A673 (cell line): ENCODE measurements around the gene GALNT10. TPM values are rescaled to one million over a fixed set of nuclear protein-coding genes. Genes with fewer than 3 reads are reported as not detected.

Source experiments
- BruUV-seq: library from RNA; stranded (reverse); fragments of 400-500 nt; replicated peaks from 2 replicates; lab custom pipeline; 2021; lab: Mats Ljungman, UMichigan
- CTCF ChIA-PET: fragments of 300-600 bp; sonication (Branson Sonifier 250); formaldehyde crosslinking; loops from one replicate; lab custom pipeline; 2022; ENCODE audit warnings: antibody characterized with exemption; lab: Charles Lee
- POLR2A ChIA-PET: fragments of 300-600 bp; sonication (Branson Sonifier 250); formaldehyde crosslinking; loops from one replicate; lab custom pipeline; 2022; ENCODE audit warnings: antibody characterized with exemption; ENCODE audit not compliant: low non-redundant PET; lab: Charles Lee
- DNase-seq: peaks from one replicate; pipeline ENCODE4 v3.0.0-alpha.2; 2015; ENCODE audit warnings: low spot score
- H3K27ac ChIP-seq: fragments of 200-600 bp; sonication (generic); 2 replicates; pipeline ENCODE4 v1.5.1; 2016; ENCODE audit warnings: mixed run types, low read depth, mild to moderate bottlenecking, mixed read lengths, antibody characterized with exemption, low read length; ENCODE audit not compliant: poor library complexity, severe bottlenecking
- H3K27me3 ChIP-seq: fragments of 200-600 bp; sonication (generic); replicated peaks from 2 replicates; pipeline ENCODE4 v1.6.1; 2017; ENCODE audit warnings: mixed run types, low read depth, mild to moderate bottlenecking, mixed read lengths, antibody characterized with exemption, low read length; ENCODE audit not compliant: insufficient read depth, poor library complexity
- H3K36me3 ChIP-seq: fragments of 200-600 bp; sonication (generic); 2 replicates; pipeline ENCODE4 v1.6.1; 2016; ENCODE audit warnings: mixed run types, mild to moderate bottlenecking, mixed read lengths, antibody characterized with exemption, low read length; ENCODE audit not compliant: insufficient read depth, poor library complexity, severe bottlenecking
- H3K4me1 ChIP-seq: fragments of 200-600 bp; sonication (generic); 2 replicates; pipeline ENCODE4 v1.6.1; 2017; ENCODE audit warnings: mixed run types, mild to moderate bottlenecking, mixed read lengths, antibody characterized with exemption, low read length; ENCODE audit not compliant: insufficient read depth, poor library complexity, severe bottlenecking
- H3K4me3 ChIP-seq: fragments of 200-600 bp; sonication (generic); 2 replicates; pipeline ENCODE4 v1.5.1; 2016; ENCODE audit warnings: low read depth, mixed run types, mild to moderate bottlenecking, mixed read lengths, low read length; ENCODE audit not compliant: poor library complexity, severe bottlenecking
- H3K9me3 ChIP-seq: fragments of 200-600 bp; sonication (generic); 2 replicates; pipeline ENCODE4 v1.6.1; 2016; ENCODE audit warnings: mixed run types, low read depth, mild to moderate bottlenecking, mixed read lengths, antibody characterized with exemption, low read length; ENCODE audit not compliant: poor library complexity, severe bottlenecking
- EZH2 ChIP-seq: fragments of 200-600 bp; sonication (generic); IDR thresholded peaks from 2 replicates; pipeline ENCODE4 v1.6.1; 2017; ENCODE audit warnings: borderline replicate concordance, low read depth, mild to moderate bottlenecking, mixed read lengths, antibody characterized with exemption, low read length; ENCODE audit not compliant: poor library complexity, severe bottlenecking
- intact Hi-C: fragments of 100-400 bp; cut with micrococcal nuclease; formaldehyde crosslinking; loops from one replicate; pipeline ENCODE4 v1.10.0; 2022; ENCODE audit not compliant: unreplicated experiment
- total RNA-seq: library from RNA; stranded (reverse); gene quantifications from 2 replicates; pipeline ENCODE4 v1.2.3, GENCODE V29; 2021
- TF ChIP-seq, protein P1 (sequence below): fragments of 300-800, 200-600 bp; sonication (generic); conservative IDR thresholded peaks from 2 replicates; pipeline ENCODE4 v1.5.1; 2017; ENCODE audit warnings: low read depth, mild to moderate bottlenecking, antibody characterized with exemption, low read length, moderate library complexity, mixed read lengths

The GALNT10 gene
- total RNA-seq, 1 experiment from 2014 or later: 17.9 TPM

- H3K4me3 ChIP-seq: no peak overlapping the region
- H3K9me3 ChIP-seq: no peaks in the 10 kb centered on the region
- no peaks in the 10 kb centered on the region for H3K4me1 ChIP-seq
- no peak for DNase-seq
- TF ChIP-seq EZH2: no peak
- TF ChIP-seq, protein P1, sequence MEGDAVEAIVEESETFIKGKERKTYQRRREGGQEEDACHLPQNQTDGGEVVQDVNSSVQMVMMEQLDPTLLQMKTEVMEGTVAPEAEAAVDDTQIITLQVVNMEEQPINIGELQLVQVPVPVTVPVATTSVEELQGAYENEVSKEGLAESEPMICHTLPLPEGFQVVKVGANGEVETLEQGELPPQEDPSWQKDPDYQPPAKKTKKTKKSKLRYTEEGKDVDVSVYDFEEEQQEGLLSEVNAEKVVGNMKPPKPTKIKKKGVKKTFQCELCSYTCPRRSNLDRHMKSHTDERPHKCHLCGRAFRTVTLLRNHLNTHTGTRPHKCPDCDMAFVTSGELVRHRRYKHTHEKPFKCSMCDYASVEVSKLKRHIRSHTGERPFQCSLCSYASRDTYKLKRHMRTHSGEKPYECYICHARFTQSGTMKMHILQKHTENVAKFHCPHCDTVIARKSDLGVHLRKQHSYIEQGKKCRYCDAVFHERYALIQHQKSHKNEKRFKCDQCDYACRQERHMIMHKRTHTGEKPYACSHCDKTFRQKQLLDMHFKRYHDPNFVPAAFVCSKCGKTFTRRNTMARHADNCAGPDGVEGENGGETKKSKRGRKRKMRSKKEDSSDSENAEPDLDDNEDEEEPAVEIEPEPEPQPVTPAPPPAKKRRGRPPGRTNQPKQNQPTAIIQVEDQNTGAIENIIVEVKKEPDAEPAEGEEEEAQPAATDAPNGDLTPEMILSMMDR: no peak
- no TSS peak for BruUV-seq
- no peaks in the 10 kb centered on the region for H3K36me3 ChIP-seq
- H3K27ac ChIP-seq: no peak overlapping the region
- H3K27me3 ChIP-seq: no peaks in the 10 kb centered on the region
- intact Hi-C loops: no loop called here
- POLR2A ChIA-PET: no interaction called here
- CTCF ChIA-PET: no interaction called here
Measured at GRCh38 chr5:154345255-154345952, 154.9 kb downstream of the GALNT10 start.

- POLR2A ChIA-PET: no interaction called here
- no peak overlapping the region for H3K27ac ChIP-seq
- no TSS peak for BruUV-seq
Measured at GRCh38 chr5:154346427-154346826, 155.9 kb downstream of the GALNT10 start.

GRCh38 chr5:154349626-154350264, 159.2 kb downstream of the GALNT10 start:
- Histone ChIP-seq H3K4me1 (no peaks in the 10 kb centered on the region), H3K36me3 (no peaks in the 10 kb centered on the region), H3K27ac (no peak overlapping the region), H3K4me3 (no peak overlapping the region), H3K27me3 (no peaks in the 10 kb centered on the region), H3K9me3 (no peaks in the 10 kb centered on the region)
- intact Hi-C loops: no loop called here
- no TSS peak for BruUV-seq
- CTCF ChIA-PET: no interaction called here
- TF ChIP-seq EZH2: no peak
- TF ChIP-seq, protein P1: no peak
- no peak for DNase-seq
- POLR2A ChIA-PET: no interaction called here

More at GRCh38 chr5:154346427-154346826, 155.9 kb downstream of the GALNT10 start:
- Histone ChIP-seq H3K27me3 (no peaks in the 10 kb centered on the region), H3K36me3 (no peaks in the 10 kb centered on the region), H3K4me1 (no peaks in the 10 kb centered on the region), H3K9me3 (no peaks in the 10 kb centered on the region), H3K4me3 (no peak overlapping the region)
- CTCF ChIA-PET: no interaction called here
- intact Hi-C loops: no loop called here
- DNase-seq: no peak
- TF ChIP-seq EZH2: no peak
